ENCODE measurements around the gene DEFB123. TPM values are rescaled to one million over a fixed set of nuclear protein-coding genes. Genes with fewer than 3 reads are reported as not detected.

DEFB123 gene, protein sequence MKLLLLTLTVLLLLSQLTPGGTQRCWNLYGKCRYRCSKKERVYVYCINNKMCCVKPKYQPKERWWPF
- not detected for total RNA-seq

DNA sequence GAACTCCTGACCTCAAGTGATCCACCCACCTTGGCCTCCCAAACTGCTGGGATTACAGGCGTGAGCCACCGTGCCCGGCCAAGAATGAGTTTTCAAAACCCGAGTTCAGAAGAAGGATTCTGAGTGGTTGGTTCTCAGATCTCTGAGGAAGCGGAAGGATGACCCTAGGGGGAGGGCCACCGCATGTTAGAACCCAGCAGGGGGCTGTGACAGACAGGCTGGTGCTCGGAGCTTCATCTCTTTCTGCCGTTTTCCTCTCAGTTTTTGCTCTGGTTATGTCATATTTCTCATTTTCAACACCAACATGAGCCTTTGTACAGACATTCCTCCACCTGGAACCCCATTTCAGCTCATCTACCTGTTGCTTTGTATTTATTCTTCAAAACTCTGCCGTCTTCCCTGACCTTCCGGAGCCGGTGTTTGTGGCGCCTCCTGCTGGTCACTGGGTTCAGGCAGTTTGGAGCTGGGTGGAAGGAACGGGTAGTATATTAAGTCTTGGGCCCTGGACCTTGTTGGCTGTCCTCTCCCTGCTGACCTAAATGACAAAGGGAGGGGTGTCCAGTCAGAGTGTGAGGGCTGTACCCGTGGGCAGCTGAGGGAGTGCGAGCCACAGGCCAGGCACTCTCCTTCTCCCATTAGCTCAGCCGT, at the start of gene DEFB123:
Gene DEFB123, plus strand, starts transcription at position 621 of the 648 bp plus-strand sequence. CDS start 67 bp downstream, outside the sequence.
- DNase-seq (ENCODE audit: extremely low spot score): no peak
- 77% methylated on average over 13 of the region's 16 CpGs for WGBS
- H3K4me1 ChIP-seq: no peaks in the 10 kb centered on the region
- TF ChIP-seq, protein P1, sequence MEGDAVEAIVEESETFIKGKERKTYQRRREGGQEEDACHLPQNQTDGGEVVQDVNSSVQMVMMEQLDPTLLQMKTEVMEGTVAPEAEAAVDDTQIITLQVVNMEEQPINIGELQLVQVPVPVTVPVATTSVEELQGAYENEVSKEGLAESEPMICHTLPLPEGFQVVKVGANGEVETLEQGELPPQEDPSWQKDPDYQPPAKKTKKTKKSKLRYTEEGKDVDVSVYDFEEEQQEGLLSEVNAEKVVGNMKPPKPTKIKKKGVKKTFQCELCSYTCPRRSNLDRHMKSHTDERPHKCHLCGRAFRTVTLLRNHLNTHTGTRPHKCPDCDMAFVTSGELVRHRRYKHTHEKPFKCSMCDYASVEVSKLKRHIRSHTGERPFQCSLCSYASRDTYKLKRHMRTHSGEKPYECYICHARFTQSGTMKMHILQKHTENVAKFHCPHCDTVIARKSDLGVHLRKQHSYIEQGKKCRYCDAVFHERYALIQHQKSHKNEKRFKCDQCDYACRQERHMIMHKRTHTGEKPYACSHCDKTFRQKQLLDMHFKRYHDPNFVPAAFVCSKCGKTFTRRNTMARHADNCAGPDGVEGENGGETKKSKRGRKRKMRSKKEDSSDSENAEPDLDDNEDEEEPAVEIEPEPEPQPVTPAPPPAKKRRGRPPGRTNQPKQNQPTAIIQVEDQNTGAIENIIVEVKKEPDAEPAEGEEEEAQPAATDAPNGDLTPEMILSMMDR (IDR thresholded peaks at IDR 0.05): no peak
- TF ChIP-seq POLR2AphosphoS5 (IDR thresholded peaks at IDR 0.05) (no peak), EP300 (IDR thresholded peaks at IDR 0.05) (no peak), POLR2A (IDR thresholded peaks at IDR 0.05; ENCODE audit: low read depth) (no peak)
- peaks cover 0 to 17% (median 0%) of the 10 kb centered on the region in 4 donors for H3K27me3 ChIP-seq
- no peaks in the 10 kb centered on the region for H3K36me3 ChIP-seq
- H3K4me3 ChIP-seq: no peak within 1 kb of the TSS
- H3K9me3 ChIP-seq: peaks cover 0 to 3% (median 0%) of the 10 kb centered on the region in 4 donors
- intact Hi-C loops (cut with DNase I): no loop called here
- no peak within 1 kb of the TSS for H3K27ac ChIP-seq (replicated peaks in 1 of 4)

GRCh38 chr20:31392836-31393235, 47.6 kb upstream of the DEFB123 start:
- WGBS: 65% methylated on average over 2 of the region's 2 CpGs
- no peak for DNase-seq (ENCODE audit: extremely low spot score)

DNA sequence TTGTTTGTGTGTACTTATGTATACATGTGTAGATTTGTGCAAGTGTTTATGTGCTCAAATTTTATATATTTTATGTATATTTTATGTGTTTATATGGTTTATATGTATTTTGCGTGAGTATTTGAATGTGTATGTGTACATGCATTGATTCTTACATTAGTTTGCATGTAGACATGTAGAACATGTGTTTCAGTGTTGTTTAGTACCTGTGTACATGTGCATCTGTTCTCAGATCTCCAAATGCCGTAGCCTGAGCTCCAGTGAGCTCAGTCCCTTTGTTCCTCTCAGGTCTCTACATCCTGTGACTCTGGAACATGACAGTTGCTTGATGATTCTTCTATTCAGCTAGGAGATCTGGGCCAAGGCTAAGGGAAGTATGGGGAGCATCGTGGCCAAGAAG, 45.5 kb upstream of the DEFB123 start:
- Histone ChIP-seq H3K4me3 (no peak overlapping the region), H3K36me3 (no peaks in the 10 kb centered on the region), H3K9me3 (no peaks in the 10 kb centered on the region), H3K27ac (replicated peaks in 1 of 4) (no peak overlapping the region), H3K27me3 (peaks cover 0 to 25% (median 0%) of the 10 kb centered on the region in 4 donors), H3K4me1 (no peaks in the 10 kb centered on the region)
- intact Hi-C loops (cut with DNase I): no loop called here
- TF ChIP-seq, protein P1 (IDR thresholded peaks at IDR 0.05): no peak
- TF ChIP-seq POLR2AphosphoS5 (IDR thresholded peaks at IDR 0.05): no peak
- TF ChIP-seq EP300 (IDR thresholded peaks at IDR 0.05): no peak
- no peak for TF ChIP-seq POLR2A (IDR thresholded peaks at IDR 0.05; ENCODE audit: low read depth)
- no peak for DNase-seq (ENCODE audit: extremely low spot score)
- WGBS: 48% methylated on average over 3 of the region's 3 CpGs

More at GRCh38 chr20:31392836-31393235, 47.6 kb upstream of the DEFB123 start:
- H3K27me3 ChIP-seq: peaks cover 0 to 36% (median 0%) of the 10 kb centered on the region in 4 donors
- TF ChIP-seq POLR2AphosphoS5 (IDR thresholded peaks at IDR 0.05): no peak
- no peak overlapping the region for H3K27ac ChIP-seq (replicated peaks in 1 of 4)
- intact Hi-C loops (cut with DNase I): no loop called here
- H3K36me3 ChIP-seq: no peaks in the 10 kb centered on the region
- H3K4me1 ChIP-seq: no peaks in the 10 kb centered on the region
- H3K9me3 ChIP-seq: no peaks in the 10 kb centered on the region
- H3K4me3 ChIP-seq: no peak overlapping the region

GRCh38 chr20:31403886-31404285, 36.5 kb upstream of the DEFB123 start:
- H3K27ac ChIP-seq (replicated peaks in 1 of 4): no peak overlapping the region
- H3K4me1 ChIP-seq: no peaks in the 10 kb centered on the region
- 29% methylated on average over 1 of the region's 1 CpG for WGBS
- peaks cover 0 to 20% (median 0%) of the 10 kb centered on the region in 4 donors for H3K27me3 ChIP-seq
- no peak for DNase-seq (ENCODE audit: extremely low spot score)
- H3K4me3 ChIP-seq: no peak overlapping the region
- intact Hi-C loops (cut with DNase I): no loop called here
- H3K36me3 ChIP-seq: no peaks in the 10 kb centered on the region
- TF ChIP-seq EP300 (IDR thresholded peaks at IDR 0.05): no peak
- no peak for TF ChIP-seq POLR2AphosphoS5 (IDR thresholded peaks at IDR 0.05)
- TF ChIP-seq, protein P1 (IDR thresholded peaks at IDR 0.05): no peak
- no peak for TF ChIP-seq POLR2A (IDR thresholded peaks at IDR 0.05; ENCODE audit: low read depth)
- no peaks in the 10 kb centered on the region for H3K9me3 ChIP-seq

DNA sequence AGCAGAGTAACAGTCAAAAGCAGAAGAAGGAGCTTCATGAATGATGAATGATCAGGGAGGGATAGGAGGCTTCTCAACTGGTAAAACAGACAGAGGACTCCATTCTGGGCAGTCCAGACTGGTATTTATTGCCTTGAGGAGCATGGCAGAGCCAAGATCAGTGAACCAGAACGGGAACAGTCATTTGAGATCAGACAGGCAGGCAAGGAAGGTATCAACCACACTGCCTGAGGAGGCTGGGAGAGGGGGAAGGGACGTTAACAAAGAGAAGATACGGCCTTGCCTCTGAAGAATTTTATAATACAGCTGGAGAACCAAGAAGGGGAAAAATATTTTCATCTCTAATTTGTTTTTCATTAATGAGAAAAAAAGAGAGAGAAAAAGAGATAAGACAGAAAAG, 34.3 kb upstream of the DEFB123 start, which contains the start of gene DEFB121:
Gene DEFB121, minus strand, starts transcription at position 101 of the 400 bp plus-strand sequence. Its CDS starts 63 bp downstream, at position 38.
- TF ChIP-seq, protein P1 (IDR thresholded peaks at IDR 0.05): no peak
- TF ChIP-seq POLR2A (IDR thresholded peaks at IDR 0.05; ENCODE audit: low read depth) (no peak), EP300 (IDR thresholded peaks at IDR 0.05) (no peak), POLR2AphosphoS5 (IDR thresholded peaks at IDR 0.05) (no peak)
- no peaks in the 10 kb centered on the region for H3K4me1 ChIP-seq
- no peak within 1 kb of the TSS for H3K27ac ChIP-seq (replicated peaks in 1 of 4)
- WGBS: 48% methylated on average over 3 of the region's 3 CpGs
- H3K9me3 ChIP-seq: no peaks in the 10 kb centered on the region
- intact Hi-C loops (cut with DNase I): no loop called here
- H3K36me3 ChIP-seq: no peaks in the 10 kb centered on the region
- peaks cover 0 to 20% (median 0%) of the 10 kb centered on the region in 4 donors for H3K27me3 ChIP-seq
- DNase-seq (ENCODE audit: extremely low spot score): no peak
- H3K4me3 ChIP-seq: no peak within 1 kb of the TSS

Measured in esophagus muscularis mucosa (tissue), 4 donors.